Measurements from ENCODE around the gene PDE4B. TPM values are rescaled to one million over a fixed set of nuclear protein-coding genes. Genes with fewer than 3 reads are reported as not detected.
"Not testable (repeated sequence)": the region's sequence is repeated elsewhere in the genome, so short reads cannot be mapped to it uniquely, and the experiment has no call there.

The PDE4B gene
- total RNA-seq, 1 donor from 2014 or later: 37.5 TPM

DNA sequence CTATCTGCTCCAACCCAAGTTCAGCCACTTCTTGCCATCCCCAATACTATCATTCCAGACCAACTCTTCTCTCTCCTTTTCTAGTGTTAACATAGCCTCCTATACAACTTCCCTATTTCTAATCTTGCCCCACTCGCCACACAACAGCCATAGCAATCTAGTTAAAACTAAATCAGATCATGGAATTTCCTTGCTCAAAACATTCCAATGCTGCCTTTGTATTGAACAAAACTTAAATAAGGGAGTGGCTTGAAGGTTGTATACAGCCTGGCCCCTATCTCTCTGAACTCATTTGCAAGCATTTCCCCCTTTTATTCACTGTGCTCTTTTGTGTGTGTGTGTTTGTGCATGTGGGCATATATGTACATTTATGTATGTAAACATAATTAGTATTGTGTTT is 623.2 kb downstream of the PDE4B start:
- no peaks in the 10 kb centered on the region for H3K27me3 Mint-ChIP-seq (ENCODE audit: low read depth)
- H3K36me3 Mint-ChIP-seq (ENCODE audit: low read depth): peaks cover 18% of the 10 kb centered on the region
- no peak for DNase-seq (ENCODE audit: low read depth, low spot score)
- peaks cover 22% of the 10 kb centered on the region for H3K9me3 Mint-ChIP-seq
- no peaks in the 10 kb centered on the region for H3K4me1 Mint-ChIP-seq
- TF ChIP-seq, protein P1, sequence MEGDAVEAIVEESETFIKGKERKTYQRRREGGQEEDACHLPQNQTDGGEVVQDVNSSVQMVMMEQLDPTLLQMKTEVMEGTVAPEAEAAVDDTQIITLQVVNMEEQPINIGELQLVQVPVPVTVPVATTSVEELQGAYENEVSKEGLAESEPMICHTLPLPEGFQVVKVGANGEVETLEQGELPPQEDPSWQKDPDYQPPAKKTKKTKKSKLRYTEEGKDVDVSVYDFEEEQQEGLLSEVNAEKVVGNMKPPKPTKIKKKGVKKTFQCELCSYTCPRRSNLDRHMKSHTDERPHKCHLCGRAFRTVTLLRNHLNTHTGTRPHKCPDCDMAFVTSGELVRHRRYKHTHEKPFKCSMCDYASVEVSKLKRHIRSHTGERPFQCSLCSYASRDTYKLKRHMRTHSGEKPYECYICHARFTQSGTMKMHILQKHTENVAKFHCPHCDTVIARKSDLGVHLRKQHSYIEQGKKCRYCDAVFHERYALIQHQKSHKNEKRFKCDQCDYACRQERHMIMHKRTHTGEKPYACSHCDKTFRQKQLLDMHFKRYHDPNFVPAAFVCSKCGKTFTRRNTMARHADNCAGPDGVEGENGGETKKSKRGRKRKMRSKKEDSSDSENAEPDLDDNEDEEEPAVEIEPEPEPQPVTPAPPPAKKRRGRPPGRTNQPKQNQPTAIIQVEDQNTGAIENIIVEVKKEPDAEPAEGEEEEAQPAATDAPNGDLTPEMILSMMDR (conservative IDR thresholded peaks at IDR 0.05): no peak
- no peak overlapping the region for H3K27ac Mint-ChIP-seq (ENCODE audit: unreplicated experiment)
- no peak overlapping the region for H3K4me3 Mint-ChIP-seq

DNA sequence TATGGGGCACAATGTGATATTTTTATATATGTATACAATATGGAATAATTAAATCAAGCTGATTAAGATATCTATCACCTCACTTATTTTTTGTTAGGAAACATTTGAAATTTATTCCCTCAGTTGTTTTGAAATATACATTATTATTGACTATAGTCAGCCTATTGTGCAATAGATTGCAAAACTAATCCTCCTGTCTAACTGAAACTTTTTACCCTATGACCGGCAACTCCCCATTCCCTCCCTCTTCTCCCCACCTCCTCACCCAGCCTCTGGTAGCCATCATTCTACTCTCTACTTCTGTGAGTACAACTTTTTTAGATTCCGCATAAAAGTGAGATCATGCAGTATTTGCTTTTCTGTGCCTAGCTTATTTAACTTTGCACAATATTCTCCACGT is 623.6 kb downstream of the PDE4B start:
- no peak for DNase-seq (ENCODE audit: low read depth, low spot score)
- Mint-ChIP-seq H3K27ac (ENCODE audit: unreplicated experiment) (no peak overlapping the region), H3K36me3 (ENCODE audit: low read depth) (peaks cover 15% of the 10 kb centered on the region), H3K4me3 (no peak overlapping the region), H3K9me3 (peaks cover 22% of the 10 kb centered on the region), H3K27me3 (ENCODE audit: low read depth) (no peaks in the 10 kb centered on the region), H3K4me1 (no peaks in the 10 kb centered on the region)
- TF ChIP-seq, protein P1 (conservative IDR thresholded peaks at IDR 0.05): no peak

DNA sequence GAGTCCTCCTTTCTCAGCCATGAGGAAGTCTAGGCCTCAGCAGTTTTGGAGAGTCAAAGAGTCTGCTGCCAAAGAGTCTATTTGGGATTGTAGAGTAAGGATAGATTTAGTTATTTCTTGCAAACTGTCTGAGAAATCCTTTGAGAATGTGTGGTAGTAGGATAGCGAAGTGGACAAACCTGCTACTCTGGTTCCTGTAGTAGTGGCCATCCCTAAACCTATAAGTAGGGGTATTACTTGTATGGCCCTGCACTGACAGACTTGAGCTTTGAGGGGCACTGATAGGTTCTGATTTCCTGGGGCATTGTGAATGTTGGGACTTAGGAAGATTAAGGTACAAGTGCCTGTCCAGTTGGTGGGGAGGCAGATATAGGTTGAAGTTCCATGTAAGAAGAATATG is 625.3 kb downstream of the PDE4B start:
- peaks cover 22% of the 10 kb centered on the region for H3K9me3 Mint-ChIP-seq
- H3K4me3 Mint-ChIP-seq: no peak overlapping the region
- H3K4me1 Mint-ChIP-seq: no peaks in the 10 kb centered on the region
- no peaks in the 10 kb centered on the region for H3K27me3 Mint-ChIP-seq (ENCODE audit: low read depth)
- TF ChIP-seq, protein P1 (conservative IDR thresholded peaks at IDR 0.05): no peak
- H3K27ac Mint-ChIP-seq (ENCODE audit: unreplicated experiment): no peak overlapping the region
- peaks cover 15% of the 10 kb centered on the region for H3K36me3 Mint-ChIP-seq (ENCODE audit: low read depth)
- DNase-seq (ENCODE audit: low read depth, low spot score): no peak

DNA sequence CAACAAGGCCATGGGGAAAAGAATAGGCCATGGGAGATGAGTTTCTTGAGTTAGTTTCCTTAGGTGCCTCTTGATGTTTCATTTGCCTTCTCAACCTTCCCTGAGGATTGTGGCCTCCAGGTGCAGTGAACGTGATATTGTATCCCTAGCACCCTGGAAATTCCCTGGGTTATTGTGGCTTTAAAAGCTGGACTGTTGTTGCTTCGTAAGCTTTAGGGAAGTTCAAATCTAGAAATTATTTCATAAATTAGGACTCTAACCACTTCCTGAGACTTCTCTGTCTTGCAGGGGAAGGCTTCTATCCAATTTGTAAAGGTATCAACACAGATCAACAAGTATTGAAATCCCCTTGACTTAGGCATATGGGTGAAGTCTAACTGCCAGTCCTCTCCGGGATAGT is 627.5 kb downstream of the PDE4B start:
- H3K4me1 Mint-ChIP-seq; DNase-seq (ENCODE audit: low read depth, low spot score); H3K27ac Mint-ChIP-seq (ENCODE audit: unreplicated experiment); H3K4me3 Mint-ChIP-seq; H3K27me3 Mint-ChIP-seq (ENCODE audit: low read depth): not testable (repeated sequence)
- H3K36me3 Mint-ChIP-seq (ENCODE audit: low read depth): peaks cover 15% of the 10 kb centered on the region
- H3K9me3 Mint-ChIP-seq: peaks cover 22% of the 10 kb centered on the region

DNA sequence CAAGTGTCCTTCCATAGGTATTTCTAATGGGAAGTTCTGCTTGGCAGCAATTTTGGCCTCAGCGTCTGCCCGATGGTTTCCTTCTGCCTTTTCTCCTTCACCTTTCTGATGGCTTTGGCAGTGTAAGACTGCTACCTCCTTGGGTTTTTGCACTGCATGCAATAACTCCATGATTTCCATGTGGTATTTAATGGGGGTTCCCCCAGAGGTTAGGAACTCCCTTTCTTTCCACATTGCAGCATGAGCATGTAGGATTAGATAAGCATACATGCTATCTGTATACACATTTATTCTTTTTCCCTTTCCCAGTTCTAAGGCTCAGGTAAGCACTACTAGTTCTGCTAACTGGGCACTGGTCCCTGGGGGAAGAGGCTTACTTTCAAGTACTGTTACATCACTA is 628.2 kb downstream of the PDE4B start:
- H3K4me1 Mint-ChIP-seq; H3K27me3 Mint-ChIP-seq (ENCODE audit: low read depth); H3K4me3 Mint-ChIP-seq; DNase-seq (ENCODE audit: low read depth, low spot score); H3K27ac Mint-ChIP-seq (ENCODE audit: unreplicated experiment): not testable (repeated sequence)
- Mint-ChIP-seq H3K9me3 (peaks cover 22% of the 10 kb centered on the region), H3K36me3 (ENCODE audit: low read depth) (peaks cover 15% of the 10 kb centered on the region)

DNA sequence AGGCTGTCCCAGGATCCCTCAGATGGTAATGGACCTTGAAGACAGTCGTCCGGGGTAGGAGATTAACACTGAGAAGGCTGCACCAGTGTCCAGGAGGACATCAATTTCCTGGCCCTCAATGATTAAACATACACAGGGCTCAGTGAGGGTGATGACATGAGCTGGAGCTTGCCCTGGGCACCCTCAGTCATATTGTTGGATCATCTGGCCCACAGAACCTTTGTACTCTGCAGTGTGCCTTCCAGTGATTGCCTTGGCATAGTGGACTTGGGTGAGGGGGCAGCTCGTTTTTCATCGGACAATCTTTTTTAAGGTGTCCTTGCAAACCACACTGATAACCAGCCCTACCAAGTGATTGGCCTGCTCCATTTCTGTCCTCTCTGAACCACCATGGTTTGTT is 630.1 kb downstream of the PDE4B start:
- H3K27ac Mint-ChIP-seq (ENCODE audit: unreplicated experiment): no peak overlapping the region
- H3K4me3 Mint-ChIP-seq: no peak overlapping the region

More for the DNA sequence above, 630.1 kb downstream of the PDE4B start:
- TF ChIP-seq, protein P1 (conservative IDR thresholded peaks at IDR 0.05): no peak
- no peaks in the 10 kb centered on the region for H3K27me3 Mint-ChIP-seq (ENCODE audit: low read depth)
- peaks cover 20% of the 10 kb centered on the region for H3K36me3 Mint-ChIP-seq (ENCODE audit: low read depth)
- peaks cover 22% of the 10 kb centered on the region for H3K9me3 Mint-ChIP-seq
- peaks cover 5% of the 10 kb centered on the region for H3K4me1 Mint-ChIP-seq
- DNase-seq (ENCODE audit: low read depth, low spot score): no peak
